Measurements from ENCODE around the gene TCF4.

TCF4 gene

GRCh38 chr18:55585065-55585919, 2.7 kb downstream of the TCF4 start:
- FAIRE-seq = no peak

GRCh38 chr18:55584201-55584600, 3.8 kb downstream of the TCF4 start:
- FAIRE-seq = no peak

GRCh38 chr18:55582325-55582724, 5.7 kb downstream of the TCF4 start:
- no peak for FAIRE-seq

DNA sequence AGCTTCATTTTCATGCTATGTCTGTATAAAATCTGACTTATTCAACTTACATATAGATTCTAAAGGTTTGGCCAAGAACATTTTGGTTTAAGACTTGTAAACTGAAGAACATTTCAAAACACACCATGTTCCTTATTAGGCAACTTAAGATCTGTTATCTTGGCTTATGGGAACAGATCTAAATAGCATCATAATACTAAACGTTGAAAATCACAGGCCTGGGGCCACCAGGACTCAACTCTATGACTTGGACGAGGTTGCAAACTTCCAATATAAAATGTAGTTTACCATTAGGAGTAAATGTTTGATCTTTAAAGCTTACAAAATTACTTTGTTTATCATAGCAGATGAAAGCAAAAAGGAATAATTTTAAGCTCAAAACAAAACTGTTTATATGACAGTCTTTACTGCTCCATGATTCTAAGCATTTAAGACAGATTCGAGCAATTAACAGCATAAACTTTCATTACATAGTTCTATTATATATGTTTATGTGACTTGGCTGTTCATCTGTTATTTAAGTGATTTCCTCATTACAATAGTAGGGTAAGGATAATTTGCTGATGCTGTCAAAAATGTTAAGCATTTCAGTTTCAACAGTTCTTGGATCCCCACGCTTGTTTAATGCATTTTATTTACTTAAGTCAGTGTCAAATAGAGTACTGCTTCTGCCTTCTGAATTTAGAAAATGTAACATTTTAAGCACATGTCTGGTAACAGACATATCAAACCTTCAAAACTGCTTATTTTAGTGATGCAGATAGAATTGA, 8.3 kb downstream of the TCF4 start:
- no peak for FAIRE-seq

- no peak for FAIRE-seq
Measured at GRCh38 chr18:55577812-55578539, 10.0 kb downstream of the TCF4 start.

- FAIRE-seq = no peak
Measured at GRCh38 chr18:55576001-55576400, 12.0 kb downstream of the TCF4 start.

DNA sequence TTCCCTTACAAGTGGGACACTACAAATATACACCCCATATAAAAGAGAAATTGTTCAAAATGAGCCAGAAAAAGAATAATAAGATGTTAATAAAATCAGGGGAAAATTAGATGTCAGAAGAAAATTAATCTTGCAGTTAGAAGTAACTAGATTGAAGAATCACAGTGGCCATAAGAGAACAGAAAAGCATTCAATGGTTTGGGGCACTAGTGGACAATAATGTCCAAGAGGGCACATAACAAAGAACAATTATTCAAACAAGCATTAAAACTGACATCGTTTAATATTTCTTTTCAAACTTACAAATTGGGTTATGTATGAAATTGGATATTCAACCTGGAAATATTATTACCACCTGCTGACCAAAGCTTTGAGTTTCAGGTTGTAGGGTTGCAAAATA, 12.9 kb downstream of the TCF4 start:
- FAIRE-seq = no peak

DNA sequence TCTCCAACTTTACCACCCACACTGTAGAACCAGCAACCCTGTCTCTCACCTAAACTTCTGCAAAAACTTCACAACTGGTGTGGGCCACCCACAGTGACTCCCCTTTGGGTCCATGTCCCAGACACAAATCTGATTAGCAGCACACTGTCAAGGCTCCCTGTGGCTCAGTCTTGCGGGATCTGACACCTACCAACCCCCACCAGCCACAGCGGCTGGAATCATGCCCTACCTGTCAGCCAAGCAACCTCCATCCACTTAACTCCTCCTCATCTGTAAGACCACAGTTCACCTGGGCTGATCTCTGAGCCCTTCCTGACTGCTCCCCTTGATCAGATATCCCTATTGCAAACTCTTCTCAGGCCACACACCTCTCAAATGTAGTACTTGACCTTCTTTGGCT, 14.6 kb downstream of the TCF4 start:
- no peak for FAIRE-seq

DNA sequence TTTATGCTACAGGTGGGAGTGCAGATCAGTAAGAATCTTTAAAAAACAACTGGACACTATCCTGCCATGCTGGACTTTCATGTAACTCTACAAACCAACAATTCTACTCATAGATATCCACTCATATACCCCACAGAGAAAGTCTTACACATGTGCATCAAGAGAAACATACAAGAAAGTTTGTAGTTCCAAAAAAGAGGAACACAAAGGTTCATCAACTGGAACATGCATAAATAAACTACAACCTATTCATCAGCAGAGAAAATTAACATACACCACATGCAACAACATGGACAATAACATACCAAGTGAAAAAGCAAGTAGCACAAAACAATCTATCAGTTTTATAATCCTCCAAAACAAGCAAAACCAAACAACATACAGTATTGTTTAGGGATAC, 17.0 kb downstream of the TCF4 start:
- FAIRE-seq = no peak

DNA sequence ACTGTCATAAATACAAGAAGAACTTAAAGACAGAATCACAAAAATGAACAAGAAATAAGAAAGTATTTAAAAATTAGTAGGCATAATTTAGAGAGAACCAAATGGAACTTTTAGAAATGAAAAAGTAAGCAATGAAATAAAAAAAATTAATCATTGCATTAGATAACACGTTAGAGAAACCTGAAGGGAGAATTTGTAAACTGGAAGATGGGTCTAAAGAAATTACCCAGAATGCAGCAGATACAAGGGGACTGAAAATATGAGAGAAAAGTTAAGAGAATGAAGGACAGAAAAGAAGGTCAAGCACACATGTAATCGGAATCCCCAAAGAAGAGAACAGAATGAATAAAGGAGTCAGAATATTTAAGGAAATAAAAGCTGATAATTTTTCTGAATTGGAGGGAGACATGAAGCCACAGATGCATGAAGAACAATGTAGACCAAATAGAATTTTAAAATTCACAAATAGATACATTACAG, 21.5 kb downstream of the TCF4 start:
- no peak for FAIRE-seq

DNA sequence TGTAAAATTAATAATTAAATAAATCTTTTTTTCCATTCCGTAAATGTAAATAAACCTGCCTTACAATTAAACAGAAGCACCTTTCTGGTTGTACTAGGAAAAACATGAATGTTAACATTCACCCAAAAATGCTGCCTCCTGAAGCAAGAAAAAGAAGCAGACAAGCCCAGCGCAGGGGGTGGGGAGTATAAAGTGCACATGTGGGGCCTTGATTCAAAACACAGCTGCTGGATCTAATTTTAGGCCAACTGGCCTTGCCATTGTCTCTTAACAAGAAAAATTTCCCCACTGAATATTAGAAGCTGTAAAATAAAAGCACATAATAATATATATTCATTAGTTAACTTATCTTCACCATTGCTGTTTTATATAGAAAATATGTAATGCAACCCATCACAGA, 28.3 kb downstream of the TCF4 start:
- FAIRE-seq = no peak

- FAIRE-seq = no peak
Measured at GRCh38 chr18:55557211-55557610, 30.8 kb downstream of the TCF4 start.

GRCh38 chr18:55555395-55556027, 32.5 kb downstream of the TCF4 start:
- FAIRE-seq = no peak

DNA sequence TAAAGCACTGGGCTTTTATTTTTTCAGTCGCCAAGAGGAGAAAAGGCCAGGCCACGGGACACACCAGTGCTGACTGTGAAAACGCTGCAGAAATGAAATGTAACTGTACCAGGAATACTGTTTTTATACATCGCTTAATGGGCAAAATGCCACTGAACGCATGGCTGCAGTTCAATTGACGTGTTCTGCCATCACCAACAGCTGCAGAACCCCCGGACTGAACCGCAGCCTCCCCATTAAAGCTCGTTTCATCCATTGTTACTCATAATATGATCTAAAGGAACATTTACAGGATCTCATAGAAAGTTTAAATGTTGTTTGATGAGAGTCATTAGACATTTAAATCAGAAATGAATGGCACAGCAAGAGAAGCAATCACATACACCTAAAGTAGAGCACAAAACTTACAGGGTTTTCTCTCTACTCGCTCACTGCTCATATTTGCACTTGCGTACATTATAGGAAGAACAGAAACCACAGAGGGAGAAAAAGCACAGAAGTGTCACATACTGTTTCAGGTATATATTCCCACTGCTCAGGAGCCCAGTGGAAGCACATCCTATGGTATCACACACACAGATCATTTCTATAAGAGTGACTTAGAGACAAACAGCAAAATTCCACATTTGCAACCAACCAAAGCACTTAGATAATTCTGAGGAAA, 35.3 kb downstream of the TCF4 start:
- FAIRE-seq = no peak

DNA sequence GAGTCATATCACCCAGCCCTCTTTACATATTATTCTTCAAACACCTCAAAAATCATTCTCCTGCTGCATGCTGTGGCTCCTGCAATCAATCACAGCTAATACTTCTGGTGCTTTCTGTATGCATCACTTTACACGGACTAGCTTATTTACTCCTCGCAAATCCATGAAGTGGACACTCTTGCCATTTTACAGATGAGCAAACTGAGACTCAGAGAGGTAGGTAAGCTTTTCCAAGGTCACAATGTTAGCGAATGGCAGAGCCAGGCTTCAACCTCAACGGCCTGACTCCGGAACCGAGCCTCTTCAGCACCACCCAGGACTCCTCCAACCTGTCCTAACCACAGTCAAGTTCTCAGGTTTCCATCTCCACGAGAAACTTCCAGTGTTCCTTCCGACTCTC, 36.8 kb downstream of the TCF4 start:
- no peak for FAIRE-seq

DNA sequence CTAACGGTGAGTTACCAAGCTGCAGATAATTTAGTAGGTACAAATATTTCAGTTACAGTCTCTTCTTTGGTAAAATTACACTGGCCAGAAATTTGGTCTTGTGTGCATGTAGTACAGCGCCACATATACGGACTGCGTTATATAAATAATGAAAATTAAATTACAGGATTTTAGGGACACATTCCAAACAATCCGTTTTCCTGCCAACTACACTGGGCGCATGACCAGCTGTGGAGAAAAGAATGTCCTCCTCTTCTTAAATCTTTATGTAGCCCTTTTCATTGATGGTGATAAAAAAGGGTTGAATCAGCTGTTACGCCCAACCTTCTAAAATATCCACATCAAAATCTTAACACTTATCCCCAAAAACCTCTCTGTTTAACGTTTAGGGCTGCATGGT, 37.5 kb downstream of the TCF4 start:
- FAIRE-seq = no peak

GRCh38 chr18:55549474-55550104, 38.4 kb downstream of the TCF4 start:
- FAIRE-seq = no peak

- FAIRE-seq = no peak
Measured at GRCh38 chr18:55547705-55548056, 40.3 kb downstream of the TCF4 start.

- FAIRE-seq = no peak
Measured at GRCh38 chr18:55546851-55547704, 40.9 kb downstream of the TCF4 start.

- no peak for FAIRE-seq
Measured at GRCh38 chr18:55544014-55544413, 44.0 kb downstream of the TCF4 start.

DNA sequence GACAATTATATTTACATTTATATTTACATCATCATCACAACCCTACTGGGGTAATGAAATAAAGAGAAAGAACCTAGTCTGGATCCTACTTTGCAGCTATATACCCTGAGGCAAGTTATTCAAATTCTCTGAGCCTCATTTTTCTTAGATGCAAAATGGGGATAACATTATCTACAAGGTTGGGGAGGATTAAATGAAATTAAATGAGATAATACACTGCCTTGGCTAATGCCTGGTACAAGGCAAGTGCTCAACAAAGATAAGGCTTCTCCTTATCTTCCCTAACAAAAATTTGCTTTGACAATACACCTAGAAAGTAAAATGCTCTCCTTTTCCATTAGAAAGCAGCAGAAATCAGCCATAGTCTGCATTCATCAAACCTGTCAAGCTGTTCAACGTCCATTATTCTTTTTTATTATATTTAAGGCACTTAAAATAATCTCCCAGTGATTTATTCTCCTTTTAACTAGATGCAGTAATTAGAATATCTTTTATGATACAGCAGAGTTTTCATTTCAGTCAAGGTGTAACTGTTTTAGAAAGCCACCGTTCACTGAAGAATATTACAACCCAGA, 44.8 kb downstream of the TCF4 start:
- FAIRE-seq = no peak

Data from G401.6 (cell line).